Germinal center (tissue), 1 donor: ENCODE data around the gene MPRIP.

Experiments used
- DNase-seq: peaks from one replicate; pipeline ENCODE4 v3.0.0; 2012; ENCODE audit warnings: mixed read lengths, low spot score

The MPRIP gene

GRCh38 chr17:17050346-17051345 lies 8.4 kb downstream of the MPRIP start:
- DNase-seq: no peak

- DNase-seq: no peak
These were observed 9.1 kb downstream of the MPRIP start for GRCh38 chr17:17051380-17051779.

- no peak for DNase-seq
These were observed 9.7 kb downstream of the MPRIP start for GRCh38 chr17:17051791-17052461.

GRCh38 chr17:17052462-17053221 lies 10.4 kb downstream of the MPRIP start:
- DNase-seq: no peak

GRCh38 chr17:17053446-17054379 lies 11.5 kb downstream of the MPRIP start:
- no peak for DNase-seq

- no peak for DNase-seq
These were observed 12.4 kb downstream of the MPRIP start for GRCh38 chr17:17054636-17055035.

GRCh38 chr17:17055286-17056155 lies 13.3 kb downstream of the MPRIP start:
- DNase-seq: no peak

GRCh38 chr17:17056156-17056539 lies 13.9 kb downstream of the MPRIP start:
- no peak for DNase-seq

GRCh38 chr17:17057057-17057551 lies 14.8 kb downstream of the MPRIP start:
- no peak for DNase-seq

- no peak for DNase-seq
These were observed 16.0 kb downstream of the MPRIP start for GRCh38 chr17:17058304-17058703.

GRCh38 chr17:17059301-17059890 lies 17.1 kb downstream of the MPRIP start:
- no peak for DNase-seq

- DNase-seq: no peak
These were observed 18.0 kb downstream of the MPRIP start for GRCh38 chr17:17060001-17060922.

- no peak for DNase-seq
These were observed 18.7 kb downstream of the MPRIP start for GRCh38 chr17:17060930-17061329.

GRCh38 chr17:17061516-17061915 lies 19.3 kb downstream of the MPRIP start:
- DNase-seq: no peak

GRCh38 chr17:17062356-17062755 lies 20.1 kb downstream of the MPRIP start:
- no peak for DNase-seq

- no peak for DNase-seq
These were observed 20.6 kb downstream of the MPRIP start for GRCh38 chr17:17062866-17063265.

- DNase-seq: no peak
These were observed 21.4 kb downstream of the MPRIP start for GRCh38 chr17:17063546-17064122.

- no peak for DNase-seq
These were observed 22.1 kb downstream of the MPRIP start for GRCh38 chr17:17064322-17064721.
